Amniotic stem cell (primary cell): Measurements from ENCODE around the gene CCDC152.
"Not testable (repeated sequence)": the region's sequence is repeated elsewhere in the genome, so short reads cannot be mapped to it uniquely, and the experiment has no call there.

Source experiments
- DNase-seq: peaks from one replicate; lab custom pipeline; 2025; lab: John Stamatoyannopoulos, UW

CCDC152 gene

GRCh38 chr5:42756606-42757601 is at the start of gene CCDC152:
CCDC152 (plus strand) TSS chr5:42756818; CDS start chr5:42759122, 2,304 bp downstream.
- no peak for DNase-seq

DNA sequence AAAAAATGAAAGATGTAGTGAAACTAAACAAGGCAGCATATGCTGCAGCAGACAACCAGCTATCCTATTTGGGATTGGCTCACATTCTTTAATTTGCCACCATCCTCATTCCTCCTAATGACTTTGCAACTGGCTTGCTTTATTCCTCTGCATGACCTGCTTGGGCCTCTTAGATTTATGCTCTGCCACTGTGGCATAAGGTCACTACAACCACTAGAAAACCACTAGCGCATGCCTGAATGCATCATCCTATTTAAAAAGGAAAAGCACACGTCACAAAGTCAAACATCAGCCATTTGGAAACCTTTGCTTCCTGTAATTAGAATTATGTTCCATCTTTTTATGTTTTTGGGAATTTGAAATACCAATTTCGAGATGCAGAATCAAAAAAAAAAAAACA is 40.8 kb upstream of the CCDC152 start:
- no peak for DNase-seq

DNA sequence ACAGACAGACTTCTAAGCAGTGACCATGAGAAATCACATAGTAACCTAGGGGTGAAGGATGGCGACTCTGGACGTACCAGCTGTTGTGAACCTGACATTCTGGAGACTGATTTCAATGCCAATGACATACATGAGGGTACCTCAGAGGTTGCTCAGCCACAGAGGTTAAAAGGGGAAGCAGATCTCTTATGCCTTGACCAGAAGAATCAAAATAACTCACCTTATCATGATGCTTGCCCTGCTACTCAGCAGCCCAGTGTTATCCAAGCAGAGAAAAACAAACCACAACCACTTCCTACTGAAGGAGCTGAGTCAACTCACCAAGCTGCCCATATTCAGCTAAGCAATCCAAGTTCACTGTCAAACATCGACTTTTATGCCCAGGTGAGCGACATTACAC is 38.0 kb upstream of the CCDC152 start:
- no peak for DNase-seq

DNA sequence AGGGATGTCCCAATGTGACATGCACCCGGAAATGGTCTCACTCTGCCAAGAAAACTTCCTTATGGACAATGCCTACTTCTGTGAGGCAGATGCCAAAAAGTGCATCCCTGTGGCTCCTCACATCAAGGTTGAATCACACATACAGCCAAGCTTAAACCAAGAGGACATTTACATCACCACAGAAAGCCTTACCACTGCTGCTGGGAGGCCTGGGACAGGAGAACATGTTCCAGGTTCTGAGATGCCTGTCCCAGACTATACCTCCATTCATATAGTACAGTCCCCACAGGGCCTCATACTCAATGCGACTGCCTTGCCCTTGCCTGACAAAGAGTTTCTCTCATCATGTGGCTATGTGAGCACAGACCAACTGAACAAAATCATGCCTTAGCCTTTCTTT is 37.6 kb upstream of the CCDC152 start:
- DNase-seq: no peak

DNA sequence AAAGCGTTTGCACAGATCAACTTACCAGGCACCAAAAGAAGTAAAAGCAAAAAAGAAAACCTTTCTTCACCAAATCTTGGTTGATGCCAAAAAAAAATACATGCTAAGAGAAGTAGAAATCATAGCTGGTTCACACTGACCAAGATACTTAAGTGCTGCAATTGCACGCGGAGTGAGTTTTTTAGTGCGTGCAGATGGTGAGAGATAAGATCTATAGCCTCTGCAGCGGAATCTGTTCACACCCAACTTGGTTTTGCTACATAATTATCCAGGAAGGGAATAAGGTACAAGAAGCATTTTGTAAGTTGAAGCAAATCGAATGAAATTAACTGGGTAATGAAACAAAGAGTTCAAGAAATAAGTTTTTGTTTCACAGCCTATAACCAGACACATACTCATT is 36.4 kb upstream of the CCDC152 start:
- no peak for DNase-seq

DNA sequence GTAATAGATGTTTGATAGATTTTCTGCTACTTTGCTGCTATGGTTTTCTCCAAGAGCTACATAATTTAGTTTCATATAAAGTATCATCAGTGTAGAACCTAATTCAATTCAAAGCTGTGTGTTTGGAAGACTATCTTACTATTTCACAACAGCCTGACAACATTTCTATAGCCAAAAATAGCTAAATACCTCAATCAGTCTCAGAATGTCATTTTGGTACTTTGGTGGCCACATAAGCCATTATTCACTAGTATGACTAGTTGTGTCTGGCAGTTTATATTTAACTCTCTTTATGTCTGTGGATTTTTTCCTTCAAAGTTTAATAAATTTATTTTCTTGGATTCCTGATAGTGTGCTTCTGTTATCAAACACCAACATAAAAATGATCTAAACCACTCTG is 35.1 kb upstream of the CCDC152 start:
- no peak for DNase-seq

DNA sequence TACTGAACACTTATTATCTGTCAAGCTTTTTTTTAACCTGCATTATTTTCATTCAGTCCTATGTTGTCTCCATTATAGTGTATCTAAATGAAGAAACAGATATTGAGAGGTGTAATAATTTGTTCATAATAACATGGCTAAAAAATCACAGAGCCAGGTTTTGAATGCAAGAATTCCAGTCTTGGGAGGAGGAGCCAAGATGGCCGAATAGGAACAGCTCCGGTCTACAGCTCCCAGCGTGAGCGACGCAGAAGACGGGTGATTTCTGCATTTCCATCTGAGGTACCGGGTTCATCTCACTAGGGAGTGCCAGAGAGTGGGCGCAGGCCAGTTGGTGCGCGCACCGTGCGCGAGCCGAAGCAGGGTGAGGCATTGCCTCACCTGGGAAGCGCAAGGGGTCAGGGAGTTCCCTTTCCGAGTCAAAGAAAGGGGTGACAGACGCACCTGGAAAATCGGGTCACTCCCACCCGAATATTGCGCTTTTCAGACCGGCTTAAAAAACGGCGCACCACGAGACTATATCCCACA is 22.0 kb upstream of the CCDC152 start:
- DNase-seq: not testable (repeated sequence)

- DNase-seq: no peak
Observed at GRCh38 chr5:42740920-42741319, 15.7 kb upstream of the CCDC152 start.

- no peak for DNase-seq
Observed at GRCh38 chr5:42745426-42745825, 11.2 kb upstream of the CCDC152 start.

GRCh38 chr5:42745856-42746255 is 10.8 kb upstream of the CCDC152 start:
- no peak for DNase-seq

GRCh38 chr5:42749020-42749419 is 7.6 kb upstream of the CCDC152 start:
- DNase-seq: no peak

- DNase-seq: no peak
Observed at GRCh38 chr5:42750507-42750906, 6.1 kb upstream of the CCDC152 start.

GRCh38 chr5:42751044-42751443 is 5.6 kb upstream of the CCDC152 start:
- DNase-seq: no peak

DNA sequence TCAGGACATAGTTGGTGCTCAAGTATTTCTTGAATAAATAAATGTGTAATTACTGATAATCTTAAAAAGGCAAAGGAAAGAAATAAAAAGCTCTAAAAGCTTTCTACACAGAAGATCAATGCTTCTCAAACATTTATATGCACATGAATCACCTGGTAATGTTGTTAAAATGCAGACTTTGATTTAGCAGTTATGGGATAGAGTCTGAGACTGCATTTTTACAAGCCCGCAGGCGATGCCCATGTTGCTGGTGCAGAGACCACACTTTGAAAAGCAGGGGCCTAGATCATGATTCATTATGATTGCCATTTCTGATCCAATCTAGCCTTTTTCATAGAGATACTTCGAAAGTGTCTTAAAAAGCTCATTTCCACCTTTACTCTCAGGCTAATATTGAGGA is 3.5 kb upstream of the CCDC152 start:
- DNase-seq: no peak

GRCh38 chr5:42759456-42759855 is 2.8 kb downstream of the CCDC152 start:
- no peak for DNase-seq

GRCh38 chr5:42760426-42760825 is 3.8 kb downstream of the CCDC152 start:
- DNase-seq: no peak

DNA sequence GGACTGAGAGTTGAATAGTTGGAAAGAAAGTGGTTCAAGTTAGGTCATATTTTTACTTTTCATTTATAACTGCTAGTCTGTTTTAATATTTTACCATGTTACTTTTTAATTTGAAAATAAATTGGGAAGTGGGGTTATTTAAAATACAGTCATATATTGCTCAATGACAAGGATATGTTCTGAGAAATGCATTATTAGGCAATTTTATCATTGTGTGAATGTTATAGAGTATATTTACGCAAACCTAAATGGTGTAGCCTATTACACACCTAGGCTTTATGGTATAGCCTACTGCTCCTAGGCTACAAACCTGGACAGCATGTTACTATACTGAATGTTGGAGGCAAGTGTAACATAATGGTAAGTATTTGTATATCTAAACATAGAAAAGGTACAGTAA is 5.2 kb downstream of the CCDC152 start:
- no peak for DNase-seq

DNA sequence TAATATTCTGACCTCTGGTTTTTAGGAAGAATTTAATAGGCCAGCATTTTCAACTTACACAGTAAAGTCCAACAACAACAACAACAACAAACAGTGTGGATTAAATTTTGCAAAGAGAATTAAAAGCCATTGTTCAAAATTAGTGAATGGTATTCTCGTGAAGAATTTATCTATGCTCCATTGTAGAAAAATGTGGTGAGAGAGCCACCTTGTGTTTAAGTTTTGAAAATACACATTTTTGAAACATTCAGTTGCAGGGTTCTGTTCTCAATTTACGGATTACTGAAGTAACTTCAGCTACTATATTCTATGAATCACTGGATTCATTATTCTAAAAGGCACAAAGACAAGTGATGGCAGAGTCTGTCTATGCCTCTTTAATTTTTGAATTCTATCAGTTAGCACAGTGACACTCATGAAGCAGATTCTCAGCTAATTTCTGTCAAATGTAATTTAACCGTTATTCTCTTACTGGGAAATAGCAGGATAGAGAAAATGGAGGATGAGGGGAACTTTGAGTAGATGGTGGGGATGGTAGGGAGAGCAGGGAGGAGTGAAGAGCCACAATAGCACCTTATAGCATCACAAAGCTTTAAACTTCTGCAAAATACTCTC is 11.0 kb downstream of the CCDC152 start:
- DNase-seq: peak; percentile 5

- DNase-seq: no peak
Observed at GRCh38 chr5:42768106-42768504, 11.5 kb downstream of the CCDC152 start.

DNA sequence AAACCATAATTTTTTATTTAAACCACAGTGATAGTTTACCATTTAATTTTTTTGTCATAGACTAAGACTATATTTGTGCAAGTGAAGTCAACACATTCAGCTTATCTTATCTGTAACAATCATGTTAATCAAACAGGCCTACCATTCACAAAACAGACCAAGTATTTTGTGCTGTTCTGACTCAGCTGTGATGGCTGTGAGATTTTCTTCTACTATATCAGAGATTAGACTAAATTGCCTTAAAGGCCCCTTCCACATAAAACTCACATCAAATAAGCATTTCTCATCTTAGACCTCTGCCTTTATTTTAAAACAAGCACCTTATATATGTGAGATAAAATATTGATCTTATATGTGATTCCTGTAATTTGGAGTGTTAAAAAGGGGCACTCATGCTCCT is 13.4 kb downstream of the CCDC152 start:
- DNase-seq: no peak

- no peak for DNase-seq
Observed at GRCh38 chr5:42772265-42772993, 15.8 kb downstream of the CCDC152 start.

DNA sequence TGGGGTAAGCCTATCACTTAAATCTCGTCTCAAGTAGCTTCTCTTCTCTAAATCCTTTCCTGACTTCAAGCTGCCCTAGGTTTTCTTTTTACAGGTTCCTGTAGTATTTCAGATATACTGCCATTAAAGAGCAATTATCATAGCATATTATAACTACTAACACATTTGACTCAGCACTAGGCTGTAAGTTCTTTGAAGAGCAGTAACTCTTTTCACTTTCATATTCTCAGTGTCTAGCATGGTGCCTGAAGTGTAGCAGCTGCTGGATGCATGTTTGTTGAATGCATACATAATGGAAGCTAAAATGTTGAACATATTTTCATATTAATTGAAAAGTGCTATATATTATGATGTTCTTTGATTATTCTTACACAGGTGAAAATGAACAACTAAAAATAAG is 22.5 kb downstream of the CCDC152 start:
- DNase-seq: no peak
